Colonic mucosa (tissue), 4 donors: ENCODE measurements around the gene ADCY2. TPM values are rescaled to one million over a fixed set of nuclear protein-coding genes. Genes with fewer than 3 reads are reported as not detected.

ENCODE experiments used
- DNase-seq: peaks from one replicate; pipeline ENCODE4 v3.0.0-alpha.2; 2020
- H3K27ac ChIP-seq: fragments of 200-600 bp; one replicate; pipeline ENCODE4 v1.8.0; 2021
- H3K27me3 ChIP-seq: fragments of 200-600 bp; one replicate; pipeline ENCODE4 v1.8.0; 2021
- H3K36me3 ChIP-seq: fragments of 200-600 bp; one replicate; pipeline ENCODE4 v1.8.0; 2021
- H3K4me1 ChIP-seq: fragments of 200-600 bp; one replicate; pipeline ENCODE4 v1.8.0; 2021; ENCODE audit warnings: mild to moderate bottlenecking
- H3K4me3 ChIP-seq: fragments of 200-600 bp; one replicate; pipeline ENCODE4 v1.8.0; 2021
- H3K9ac ChIP-seq, 2 donors: one replicate each; pipeline ENCODE4 v1.7.0; 2013; ENCODE audit warnings: control low read depth in 2 of 2, low read depth in 2 of 2, low read length in 2 of 2
- H3K9me3 ChIP-seq: fragments of 200-600 bp; one replicate; pipeline ENCODE4 v1.8.0; 2021
- intact Hi-C: fragments of 100-400 bp; cut with DNase I; formaldehyde crosslinking; loops from one replicate; pipeline ENCODE4 v1.14.1; 2022
- total RNA-seq, 2 donors: library from RNA; stranded (reverse); fragmentation: NEBNext Ultra II Directional in 1 of 2; extraction: Animal tissue kit (Norgen Biotek cat#: 25700) in 1 of 2; gene quantifications; one replicate each; pipeline ENCODE4 v1.2.1, GENCODE V29; 2021
- TF ChIP-seq, protein P1 (sequence below): fragments of 200-600 bp; IDR thresholded peaks from one replicate; pipeline ENCODE4 v1.8.0; 2022; ENCODE audit warnings: antibody characterized with exemption, mild to moderate bottlenecking
- donor health status: healthy.
- donor health status: DM: no; HTN: no; CAD: no.
- donor health status: DM: no; HTN: no; CAD: no.

The ADCY2 gene
- total RNA-seq, 2 donors from 2014 or later = 0.67 to 1.9 TPM

DNA sequence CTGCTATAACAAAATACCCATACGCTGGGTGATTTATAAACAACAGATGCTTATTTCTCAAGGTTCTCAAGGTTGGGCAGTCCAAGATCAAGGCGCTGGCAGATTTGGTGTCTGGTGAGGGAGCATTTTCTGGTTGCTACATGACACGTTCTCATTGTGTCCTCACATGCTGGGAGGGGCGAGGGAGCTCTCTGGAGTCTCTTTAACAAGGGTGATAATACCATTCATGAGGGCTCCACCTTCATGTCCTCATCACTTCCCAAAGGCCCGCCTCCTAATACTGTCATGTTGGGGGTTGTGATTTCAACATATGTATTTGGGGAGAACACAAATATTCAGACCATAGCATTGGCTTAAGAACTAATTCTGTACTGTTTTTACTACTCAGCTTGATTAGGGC, 450.4 kb downstream of the ADCY2 start:
- no peak overlapping the region for H3K9ac ChIP-seq
- no peaks in the 10 kb centered on the region for H3K9me3 ChIP-seq
- H3K4me3 ChIP-seq = no peak overlapping the region
- TF ChIP-seq, protein P1, sequence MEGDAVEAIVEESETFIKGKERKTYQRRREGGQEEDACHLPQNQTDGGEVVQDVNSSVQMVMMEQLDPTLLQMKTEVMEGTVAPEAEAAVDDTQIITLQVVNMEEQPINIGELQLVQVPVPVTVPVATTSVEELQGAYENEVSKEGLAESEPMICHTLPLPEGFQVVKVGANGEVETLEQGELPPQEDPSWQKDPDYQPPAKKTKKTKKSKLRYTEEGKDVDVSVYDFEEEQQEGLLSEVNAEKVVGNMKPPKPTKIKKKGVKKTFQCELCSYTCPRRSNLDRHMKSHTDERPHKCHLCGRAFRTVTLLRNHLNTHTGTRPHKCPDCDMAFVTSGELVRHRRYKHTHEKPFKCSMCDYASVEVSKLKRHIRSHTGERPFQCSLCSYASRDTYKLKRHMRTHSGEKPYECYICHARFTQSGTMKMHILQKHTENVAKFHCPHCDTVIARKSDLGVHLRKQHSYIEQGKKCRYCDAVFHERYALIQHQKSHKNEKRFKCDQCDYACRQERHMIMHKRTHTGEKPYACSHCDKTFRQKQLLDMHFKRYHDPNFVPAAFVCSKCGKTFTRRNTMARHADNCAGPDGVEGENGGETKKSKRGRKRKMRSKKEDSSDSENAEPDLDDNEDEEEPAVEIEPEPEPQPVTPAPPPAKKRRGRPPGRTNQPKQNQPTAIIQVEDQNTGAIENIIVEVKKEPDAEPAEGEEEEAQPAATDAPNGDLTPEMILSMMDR = no peak
- no peaks in the 10 kb centered on the region for H3K36me3 ChIP-seq
- peaks cover 4% of the 10 kb centered on the region for H3K4me1 ChIP-seq
- H3K27me3 ChIP-seq = peaks cover 18% of the 10 kb centered on the region
- no peak for DNase-seq
- intact Hi-C loops = no loop called here
- no peak overlapping the region for H3K27ac ChIP-seq

DNA sequence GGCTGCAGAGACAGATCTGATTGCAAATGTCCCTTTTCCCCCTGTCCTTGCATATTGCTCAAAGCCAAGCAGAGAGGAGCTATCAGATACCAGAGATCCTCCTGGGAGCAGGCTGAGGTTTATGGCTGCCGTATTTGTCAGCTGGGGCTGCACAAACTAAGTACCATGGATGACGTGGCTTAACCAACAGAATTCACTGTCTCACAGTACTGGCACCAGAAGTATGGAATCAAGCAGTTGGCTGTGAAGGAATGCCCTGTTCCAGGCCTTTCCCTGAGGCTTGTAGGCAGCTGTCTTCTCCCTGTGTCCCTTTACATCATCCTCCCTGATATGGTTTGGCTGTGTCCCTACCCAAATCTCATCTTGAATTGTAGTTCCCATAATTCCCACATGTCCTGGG, 452.4 kb downstream of the ADCY2 start:
- intact Hi-C loops = no loop called here
- DNase-seq = no peak
- Histone ChIP-seq H3K9me3 (no peaks in the 10 kb centered on the region), H3K4me3 (no peak overlapping the region), H3K9ac (no peak overlapping the region), H3K36me3 (no peaks in the 10 kb centered on the region), H3K27me3 (peaks cover 18% of the 10 kb centered on the region), H3K4me1 (peaks cover 4% of the 10 kb centered on the region), H3K27ac (no peak overlapping the region)
- TF ChIP-seq, protein P1 = no peak

DNA sequence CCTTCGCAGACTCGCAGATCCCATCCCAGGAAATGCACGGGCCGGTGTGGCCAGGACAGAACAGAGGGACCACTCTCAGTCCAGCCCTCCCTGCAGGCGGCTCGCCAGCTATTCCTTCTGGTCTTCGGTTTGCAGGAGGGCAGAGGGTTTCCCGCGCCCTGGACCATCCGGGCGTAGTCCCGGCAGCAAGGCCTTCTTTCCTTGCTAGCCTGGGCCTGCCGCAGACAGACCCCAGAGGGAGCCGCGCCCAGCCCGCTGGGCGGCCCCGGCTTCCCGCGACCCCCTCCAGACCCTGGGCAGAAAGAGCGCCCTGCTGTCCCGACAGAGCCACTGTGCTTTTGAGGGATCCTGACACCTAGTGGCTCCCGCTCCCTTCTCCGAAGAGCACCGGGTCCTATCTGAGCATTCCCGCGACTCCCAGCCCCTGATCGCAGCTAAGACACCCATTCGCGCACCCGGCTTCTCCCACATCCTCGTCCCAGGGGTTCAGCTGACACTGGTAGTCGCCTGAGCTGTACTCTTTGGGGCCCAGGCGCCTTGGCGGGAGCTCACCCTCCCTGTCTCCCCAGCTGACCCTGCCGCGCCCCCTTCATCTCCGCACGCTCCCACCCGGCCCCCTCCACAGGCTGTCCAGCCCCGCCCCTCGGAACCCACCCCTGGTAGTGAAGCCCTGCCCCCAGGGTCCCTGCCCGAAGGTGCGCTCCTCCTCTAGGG, 453.9 kb downstream of the ADCY2 start:
- TF ChIP-seq, protein P1 = no peak
- Histone ChIP-seq H3K9ac (no peak overlapping the region), H3K27me3 (peaks cover 18% of the 10 kb centered on the region), H3K9me3 (no peaks in the 10 kb centered on the region), H3K36me3 (no peaks in the 10 kb centered on the region), H3K4me3 (peak overlapping the region; percentile 49), H3K27ac (no peak overlapping the region), H3K4me1 (peaks cover 4% of the 10 kb centered on the region)
- DNase-seq = no peak
- intact Hi-C loops = no loop called here

DNA sequence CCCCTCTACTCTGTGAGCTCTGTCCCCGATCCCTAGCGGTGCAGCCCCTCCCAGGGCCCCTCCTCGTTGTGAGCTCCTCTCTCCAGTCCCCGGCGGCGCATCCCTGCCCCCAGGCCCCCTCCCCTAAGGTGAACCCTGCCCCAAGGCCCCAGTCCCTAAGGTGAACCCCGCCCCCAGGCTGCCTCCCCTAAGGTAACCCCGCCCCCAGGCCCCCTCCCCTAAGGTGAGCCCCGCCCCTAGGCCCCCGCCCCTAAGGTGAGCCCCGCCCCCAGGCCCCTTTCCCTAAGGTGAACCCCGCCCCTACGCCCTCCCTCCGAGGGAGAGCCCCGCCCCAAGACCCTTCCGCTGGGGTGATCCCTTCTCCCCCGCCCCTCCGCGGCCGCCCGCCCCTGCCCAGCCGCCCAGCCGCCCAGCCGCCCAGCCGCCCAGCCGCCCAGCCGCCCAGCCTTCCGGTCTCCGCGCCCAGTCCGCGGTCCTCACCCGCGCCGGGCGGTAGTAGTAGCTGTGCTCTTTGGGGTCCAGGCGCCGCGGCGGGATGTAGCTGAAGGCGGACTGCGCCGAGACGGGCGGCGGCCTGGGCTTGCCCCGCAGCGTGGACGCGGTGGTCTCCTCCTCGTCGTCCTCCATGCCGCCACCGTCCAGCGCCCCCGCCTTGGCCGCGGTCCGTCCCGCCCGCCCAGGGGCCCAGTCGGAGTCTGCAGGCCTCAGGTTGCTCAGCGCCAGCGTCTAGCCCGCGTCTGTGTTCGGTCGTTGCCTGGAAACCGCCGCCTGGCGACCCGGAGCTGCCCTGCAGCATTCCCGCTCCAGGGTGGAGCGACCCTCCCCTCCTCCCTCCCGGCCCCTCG, 454.7 kb downstream of the ADCY2 start, which contains the start of gene CFAP90:
TSS of gene CFAP90 (minus strand) at position 739 of the 845 bp plus-strand sequence. CDS start at position 627, 112 bp downstream.
- peaks cover 4% of the 10 kb centered on the region for H3K4me1 ChIP-seq
- H3K36me3 ChIP-seq = no peaks in the 10 kb centered on the region
- H3K9me3 ChIP-seq = no peaks in the 10 kb centered on the region
- intact Hi-C loops = no loop called here
- H3K27me3 ChIP-seq = peaks cover 18% of the 10 kb centered on the region
- H3K9ac ChIP-seq = peak within 1 kb of the TSS in 1 of 2 donors; percentile 35
- DNase-seq = peak; percentile 29
- TF ChIP-seq, protein P1 = no peak
- H3K4me3 ChIP-seq = peak within 1 kb of the TSS; percentile 49
- no peak within 1 kb of the TSS for H3K27ac ChIP-seq

DNA sequence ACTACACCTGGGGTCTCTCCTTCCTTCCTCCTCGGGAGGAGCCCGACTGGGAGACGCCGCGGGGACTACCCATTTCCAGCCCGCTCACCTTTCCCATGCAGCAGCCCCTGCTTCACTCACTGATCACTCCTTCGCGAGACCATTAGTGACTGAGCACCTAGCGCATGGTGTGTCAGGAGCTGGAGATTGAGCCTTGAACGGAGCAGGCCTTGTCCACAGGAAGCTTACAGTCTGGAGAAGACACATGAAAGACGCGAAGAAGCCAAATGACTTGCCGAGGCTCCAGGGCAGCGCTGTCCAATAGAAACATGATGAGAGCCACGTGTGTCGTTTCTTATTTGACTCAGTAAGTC, 455.3 kb downstream of the ADCY2 start:
- Histone ChIP-seq H3K27ac (no peak overlapping the region), H3K36me3 (no peaks in the 10 kb centered on the region), H3K4me3 (peak overlapping the region; percentile 49), H3K9ac (no peak overlapping the region), H3K9me3 (no peaks in the 10 kb centered on the region), H3K4me1 (peaks cover 4% of the 10 kb centered on the region), H3K27me3 (peaks cover 18% of the 10 kb centered on the region)
- TF ChIP-seq, protein P1 = no peak
- DNase-seq = no peak
- intact Hi-C loops = no loop called here
